Measurements from ENCODE around the gene SARM1. TPM values are rescaled to one million over a fixed set of nuclear protein-coding genes. Genes with fewer than 3 reads are reported as not detected.

SARM1 gene
- total and polyA plus RNA-seq, 2 of the 13 experiments (the other 11 are each of a cell fraction or from before 2014, with no cell fraction given) = 0.73 to 0.86 TPM

- TF ChIP-seq ZHX2 (IDR thresholded peaks at IDR 0.05; ENCODE audit: low read depth) (peak; percentile 80), ZHX2 (CRISPR knock-in tag; IDR thresholded peaks at IDR 0.05; ENCODE audit: borderline replicate concordance) (peak; percentile 33; the same call in 1 of the 2 replicates), RAD51 (IDR thresholded peaks at IDR 0.05; ENCODE audit: borderline replicate concordance) (peak; percentile 56; the same call in 1 of the 2 replicates), AKNA (CRISPR knock-in tag; IDR thresholded peaks at IDR 0.05; ENCODE audit: borderline replicate concordance) (0 out of 2 replicates have a peak, but pooled peaks have one; percentile 39), ZNF318 (CRISPR knock-in tag; IDR thresholded peaks at IDR 0.05) (no peak), TRIM22 (IDR thresholded peaks at IDR 0.05) (no peak)
These were observed 14.2 kb upstream of the SARM1 start, which contains the start of gene POLDIP2 (continued) for GRCh38 chr17:28357061-28357900.
